Measurements from ENCODE around the gene NBEAL2.

DNA sequence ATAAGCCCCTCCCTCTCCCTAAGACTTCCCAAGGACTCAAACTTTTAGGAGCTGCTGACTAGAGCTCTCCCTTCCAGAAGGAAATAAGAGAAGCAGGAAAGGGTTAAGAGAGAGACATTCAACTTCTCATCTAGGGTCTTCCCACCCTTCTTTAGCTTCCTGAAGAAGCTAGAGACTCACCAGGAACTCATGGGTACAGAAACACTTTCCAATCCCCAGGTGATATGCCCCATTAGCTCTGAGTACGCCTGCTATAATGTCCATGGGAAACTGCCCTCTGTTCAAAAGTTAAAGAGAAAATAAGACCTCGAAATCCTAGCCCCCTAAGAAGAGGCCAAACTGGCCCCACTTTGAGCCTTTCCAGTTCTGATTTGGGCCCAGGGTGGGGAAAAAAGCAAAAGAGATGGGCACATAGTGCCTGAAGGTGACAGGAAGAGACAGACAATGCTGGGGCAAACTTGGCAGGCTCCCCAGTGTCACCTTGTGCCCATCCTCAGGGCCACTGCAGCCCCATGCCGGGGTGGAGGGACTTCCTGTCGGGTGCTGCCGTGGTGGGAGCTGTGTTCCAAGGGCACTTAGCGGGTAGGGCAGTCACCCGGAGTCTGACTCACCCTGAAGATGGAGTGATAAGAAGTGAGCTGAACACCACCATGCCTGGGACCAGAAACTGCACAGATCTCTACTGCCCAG lies 32.5 kb upstream of the NBEAL2 start:
- TF ChIP-seq CTCF (IDR thresholded peaks at IDR 0.05; ENCODE audit: insufficient read depth, low read depth, low read length) (no peak), EZH2 (IDR thresholded peaks at IDR 0.05; ENCODE audit: insufficient read depth, low read length) (no peak)

All from astrocyte (in vitro differentiated cells and primary cell).